IMR-90 (cell line): ENCODE results near the gene CANT1. TPM values are rescaled to one million over a fixed set of nuclear protein-coding genes. Genes with fewer than 3 reads are reported as not detected.

Experiments used
- ATAC-seq: fragments of 200-7000 bp; cut with Tn5 transposase; 2 replicates; pipeline ENCODE4 v1.9.1; 2020; ENCODE audit warnings: low read depth, mild to moderate bottlenecking, moderate library complexity
- BruUV-seq: library from RNA; stranded (reverse); fragments of 400-500 nt; replicated peaks from 2 replicates; lab custom pipeline; 2021; lab: Mats Ljungman, UMichigan
- CTCF ChIA-PET: fragments of 300-600 bp; formaldehyde crosslinking; extraction: SDS; loops from one replicate; lab custom pipeline; 2021; ENCODE audit warnings: antibody characterized with exemption; lab: Yijun Ruan, JAX
- POLR2A ChIA-PET: fragments of 300-600 bp; sonication (Branson Sonifier 250); formaldehyde crosslinking; loops from one replicate; lab custom pipeline; 2022; ENCODE audit warnings: antibody characterized with exemption; ENCODE audit not compliant: unreplicated experiment; lab: Charles Lee
- DNase-seq: peaks from one replicate; pipeline ENCODE4 v3.0.0; 2013
- H2AFZ ChIP-seq: replicated peaks from 2 replicates; pipeline ENCODE3; 2013; ENCODE audit warnings: low read length, mild to moderate bottlenecking; ENCODE audit not compliant: poor library complexity
- H2AK5ac ChIP-seq: 2 replicates; pipeline ENCODE4 v1.6.1; 2013; ENCODE audit warnings: low read depth, low read length, inconsistent platforms
- H2AK9ac ChIP-seq: replicated peaks from 2 replicates; pipeline ENCODE3; 2013; ENCODE audit warnings: mild to moderate bottlenecking, low read depth, low read length, moderate library complexity; ENCODE audit not compliant: poor library complexity
- H2BK120ac ChIP-seq: 2 replicates; pipeline ENCODE4 v1.6.1; 2013; ENCODE audit warnings: low read depth, low read length, inconsistent platforms
- H2BK15ac ChIP-seq: 3 replicates; pipeline ENCODE4 v1.6.1; 2013; ENCODE audit warnings: low read depth, low read length, inconsistent platforms
- H2BK20ac ChIP-seq: 2 replicates; pipeline ENCODE4 v1.6.1; 2013; ENCODE audit warnings: low read depth, mild to moderate bottlenecking, inconsistent platforms, low read length, moderate library complexity
- H2BK5ac ChIP-seq: 2 replicates; pipeline ENCODE4 v1.6.1; 2013; ENCODE audit warnings: mild to moderate bottlenecking, low read depth, low read length, inconsistent platforms; ENCODE audit not compliant: poor library complexity, severe bottlenecking
- H3K14ac ChIP-seq: replicated peaks from 2 replicates; pipeline ENCODE4 v1.6.1; 2013; ENCODE audit warnings: low read depth, low read length, inconsistent platforms
- H3K18ac ChIP-seq: 2 replicates; pipeline ENCODE4 v1.6.1; 2013; ENCODE audit warnings: low read depth, low read length, control low read depth
- H3K23ac ChIP-seq: 2 replicates; pipeline ENCODE4 v1.6.1; 2013; ENCODE audit warnings: low read depth, low read length, inconsistent platforms
- H3K27ac ChIP-seq: 2 replicates; pipeline ENCODE4 v1.5.1; 2013; ENCODE audit warnings: mild to moderate bottlenecking, control low read depth, low read length; ENCODE audit not compliant: insufficient read depth
- H3K27me3 ChIP-seq: 2 replicates; pipeline ENCODE4 v1.6.1; 2013; ENCODE audit warnings: low read length; ENCODE audit not compliant: control insufficient read depth, insufficient read depth
- H3K36me3 ChIP-seq: 2 replicates; pipeline ENCODE4 v1.6.1; 2013; ENCODE audit warnings: low read length, mixed read lengths; ENCODE audit not compliant: control insufficient read depth, insufficient read depth
- H3K4ac ChIP-seq: 2 replicates; pipeline ENCODE4 v1.6.1; 2013; ENCODE audit warnings: low read depth, low read length, inconsistent platforms
- H3K4me1 ChIP-seq: 2 replicates; pipeline ENCODE4 v1.6.1; 2013; ENCODE audit warnings: low read length, mixed read lengths; ENCODE audit not compliant: control insufficient read depth, insufficient read depth
- H3K4me2 ChIP-seq: 2 replicates; pipeline ENCODE4 v1.6.1; 2013; ENCODE audit warnings: low read depth, mild to moderate bottlenecking, control low read depth, low read length, moderate library complexity
- H3K4me3 ChIP-seq: 2 replicates; pipeline ENCODE4 v1.5.1; 2013; ENCODE audit warnings: low read depth, mild to moderate bottlenecking, control low read depth, low read length, moderate library complexity; ENCODE audit not compliant: insufficient read depth
- H3K56ac ChIP-seq: 2 replicates; pipeline ENCODE4 v1.6.1; 2013; ENCODE audit warnings: low read length, inconsistent platforms; ENCODE audit not compliant: insufficient read depth; ENCODE audit errors: extremely low read depth
- H3K79me1 ChIP-seq, 2 experiments: 2 replicates each; pipeline ENCODE4 v1.6.1; 2013; ENCODE audit warnings: low read length in 2 of 2, inconsistent platforms in 1 of 2, low read depth in 1 of 2
- H3K9ac ChIP-seq: 2 replicates; pipeline ENCODE4 v1.6.1; 2013; ENCODE audit warnings: low read depth, low read length, control low read depth
- H3K9me1 ChIP-seq: 2 replicates; pipeline ENCODE4 v1.6.1; 2013; ENCODE audit warnings: low read length, inconsistent platforms; ENCODE audit not compliant: insufficient read depth
- H3K9me3 ChIP-seq: 2 replicates; pipeline ENCODE4 v1.6.1; 2013; ENCODE audit warnings: low read length; ENCODE audit not compliant: control insufficient read depth, insufficient read depth
- H4K20me1 ChIP-seq: 2 replicates; pipeline ENCODE4 v1.6.1; 2013; ENCODE audit warnings: low read length, inconsistent platforms; ENCODE audit not compliant: insufficient read depth
- H4K5ac ChIP-seq: 2 replicates; pipeline ENCODE4 v1.6.1; 2013; ENCODE audit warnings: mild to moderate bottlenecking, low read depth, low read length, control low read depth
- H4K8ac ChIP-seq, 2 experiments: 2 replicates each; pipeline ENCODE4 v1.6.1; 2013; ENCODE audit warnings: low read depth in 2 of 2, low read length in 2 of 2, control low read depth in 1 of 2, inconsistent platforms in 1 of 2
- H4K91ac ChIP-seq: 2 replicates; pipeline ENCODE4 v1.6.1; 2013; ENCODE audit warnings: low read depth, low read length, inconsistent platforms; ENCODE audit not compliant: insufficient read depth
- RAD21 ChIP-seq: IDR thresholded peaks from 2 replicates; pipeline ENCODE4 v1.6.1; 2012; ENCODE audit warnings: low read length, improper control_type of control experiment
- WGBS, 2 experiments: methylation state at CpG; one replicate each; pipeline versions ENCODE4 v1.1.5 to v1.1.7; 2013; ENCODE audit warnings: missing lambda C conversion rate in 2 of 2; ENCODE audit not compliant: insufficient read length in 1 of 2; ENCODE audit errors: extremely low coverage in 2 of 2; 5-methylcytosine and 5-hydroxymethylcytosine counted together
- dilution Hi-C: fragments of 300-500 bp; cut with HindIII; formaldehyde crosslinking; loops from one replicate; pipeline ENCODE4 v1.14.3; 2018; ENCODE audit warnings: low sequenced_read_pairs; ENCODE audit not compliant: unreplicated experiment
- in situ Hi-C: fragments of 300-500 bp; cut with MboI; formaldehyde crosslinking; loops from 3 replicates; pipeline ENCODE4 v1.14.3; 2019; ENCODE audit warnings: low sequenced_read_pairs, inconsistent platforms, mixed read lengths
- intact Hi-C: fragments of 100-400 bp; cut with micrococcal nuclease; formaldehyde crosslinking; loops from 2 replicates; pipeline ENCODE4 v1.10.0; 2022
- polyA plus RNA-seq, 3 experiments: library from polyadenylated mRNA; depleted of rRNA; stranded (reverse); fragments of >200 nt; gene quantifications; 2 replicates each; pipeline ENCODE4 v1.2.3, GENCODE V29; 2012; ENCODE audit warnings: low replicate concordance in 1 of 3
- total RNA-seq: library from RNA; depleted of rRNA; stranded (reverse); fragments of >200 nt; gene quantifications from 2 replicates; pipeline ENCODE4 v1.2.3, GENCODE V29; 2012
- TF ChIP-seq, protein P1 (sequence below): conservative IDR thresholded peaks from 2 replicates; pipeline ENCODE4 v1.5.1; 2012; ENCODE audit warnings: mild to moderate bottlenecking, low read depth, low read length, improper control_type of control experiment

The CANT1 gene
- total and polyA plus RNA-seq, 2 of the 4 experiments (the other 2 are of a cell fraction): 51.8 to 73.4 TPM

DNA sequence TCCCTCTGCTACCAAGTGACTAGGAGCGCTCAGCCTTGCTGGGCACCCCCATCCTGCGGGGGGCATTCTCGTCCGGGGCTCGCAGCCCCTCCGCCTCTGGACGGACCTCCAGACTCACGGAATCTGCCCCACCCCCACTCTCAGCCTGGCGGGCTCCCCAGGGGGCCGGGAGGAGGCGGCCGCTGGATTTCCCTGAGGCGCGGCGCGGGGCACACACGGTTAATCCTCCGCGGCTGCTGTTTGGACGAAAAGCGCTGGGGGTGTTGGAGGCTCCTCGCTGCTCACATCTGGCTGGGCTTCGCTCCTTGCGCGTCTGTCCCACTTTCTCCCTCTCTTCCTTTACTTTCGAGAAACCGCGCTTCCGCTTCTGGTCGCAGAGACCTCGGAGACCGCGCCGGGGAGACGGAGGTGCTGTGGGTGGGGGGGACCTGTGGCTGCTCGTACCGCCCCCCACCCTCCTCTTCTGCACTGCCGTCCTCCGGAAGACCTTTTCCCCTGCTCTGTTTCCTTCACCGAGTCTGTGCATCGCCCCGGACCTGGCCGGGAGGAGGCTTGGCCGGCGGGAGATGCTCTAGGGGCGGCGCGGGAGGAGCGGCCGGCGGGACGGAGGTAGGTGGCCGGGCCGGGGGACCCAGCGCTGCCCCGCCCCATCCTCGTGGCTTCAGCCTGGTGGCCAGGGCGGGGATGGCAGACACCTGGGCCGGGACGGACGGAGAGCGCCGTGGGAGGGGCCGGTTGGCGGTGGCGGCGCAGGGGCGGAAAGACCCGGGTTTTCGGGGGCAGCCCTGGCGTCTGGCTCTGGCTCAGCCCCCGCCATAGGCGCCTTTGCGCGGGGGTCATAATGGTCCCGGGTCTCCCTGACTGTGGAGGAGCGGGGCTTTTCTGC is 14.6 kb upstream of the CANT1 start, which contains the start of gene C1QTNF1:
Gene C1QTNF1 (plus strand): TSS at position 284 of the 886 bp plus-strand sequence. CDS start 19,800 bp downstream, outside the sequence.
- Histone ChIP-seq H2BK20ac (no peak within 1 kb of the TSS), H4K5ac (peak within 1 kb of the TSS; percentile 53; the same call in 1 of the 2 replicates), H3K18ac (peak within 1 kb of the TSS; percentile 47; the same call in 1 of the 2 replicates), H3K4me2 (peak within 1 kb of the TSS; percentile 85), H2AK5ac (peak within 1 kb of the TSS; percentile 46), H3K9me3 (no peaks in the 10 kb centered on the region), H3K9ac (peak within 1 kb of the TSS; percentile 76), H3K9me1 (peaks cover 24% of the 10 kb centered on the region), H2AK9ac (peak within 1 kb of the TSS; percentile 87), H2BK120ac (peak within 1 kb of the TSS; percentile 83), H3K27ac (peak within 1 kb of the TSS; percentile 43; the same call in 1 of the 2 replicates), H3K4me1 (peaks cover 38% of the 10 kb centered on the region), H3K4me3 (peak within 1 kb of the TSS; percentile 85), H4K20me1 (no peaks in the 10 kb centered on the region), H3K27me3 (peaks cover 2% of the 10 kb centered on the region; the same call in 1 of the 2 replicates), H2BK15ac (peak within 1 kb of the TSS; percentile 71; the same call in 2 of the 3 replicates), H3K14ac (peak within 1 kb of the TSS; percentile 36; the same call in 1 of the 2 replicates), H2AFZ (peak within 1 kb of the TSS; percentile 96), H2BK5ac (no peak within 1 kb of the TSS), H4K8ac (peak within 1 kb of the TSS; percentile 58 to 67; a peak in 3 of 4 replicates), H3K4ac (peak within 1 kb of the TSS; percentile 66), H3K79me1 (peaks cover 7 to 31% of the 10 kb centered on the region in 2 experiments; a peak in 2 of 4 replicates), H4K91ac (peak within 1 kb of the TSS; percentile 49), H3K56ac (peak within 1 kb of the TSS; percentile 29; the same call in 1 of the 2 replicates), H3K23ac (peak within 1 kb of the TSS; percentile 66; the same call in 1 of the 2 replicates), H3K36me3 (no peaks in the 10 kb centered on the region)
- no TSS peak for BruUV-seq
- TF ChIP-seq RAD21: no peak
- TF ChIP-seq, protein P1, sequence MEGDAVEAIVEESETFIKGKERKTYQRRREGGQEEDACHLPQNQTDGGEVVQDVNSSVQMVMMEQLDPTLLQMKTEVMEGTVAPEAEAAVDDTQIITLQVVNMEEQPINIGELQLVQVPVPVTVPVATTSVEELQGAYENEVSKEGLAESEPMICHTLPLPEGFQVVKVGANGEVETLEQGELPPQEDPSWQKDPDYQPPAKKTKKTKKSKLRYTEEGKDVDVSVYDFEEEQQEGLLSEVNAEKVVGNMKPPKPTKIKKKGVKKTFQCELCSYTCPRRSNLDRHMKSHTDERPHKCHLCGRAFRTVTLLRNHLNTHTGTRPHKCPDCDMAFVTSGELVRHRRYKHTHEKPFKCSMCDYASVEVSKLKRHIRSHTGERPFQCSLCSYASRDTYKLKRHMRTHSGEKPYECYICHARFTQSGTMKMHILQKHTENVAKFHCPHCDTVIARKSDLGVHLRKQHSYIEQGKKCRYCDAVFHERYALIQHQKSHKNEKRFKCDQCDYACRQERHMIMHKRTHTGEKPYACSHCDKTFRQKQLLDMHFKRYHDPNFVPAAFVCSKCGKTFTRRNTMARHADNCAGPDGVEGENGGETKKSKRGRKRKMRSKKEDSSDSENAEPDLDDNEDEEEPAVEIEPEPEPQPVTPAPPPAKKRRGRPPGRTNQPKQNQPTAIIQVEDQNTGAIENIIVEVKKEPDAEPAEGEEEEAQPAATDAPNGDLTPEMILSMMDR: peak; percentile 28; the same call in 1 of the 2 replicates
- peak; percentile 38 for DNase-seq
- ChIA-PET POLR2A (no interaction called here), CTCF (no interaction called here)
- ATAC-seq: peak; percentile 53
- dilution Hi-C loops: no loop called here
- intact Hi-C loops: no loop called here
- in situ Hi-C loops: loop anchor here (5.0 kb wide), 1 partner anchor 58 kb away; no protein-coding TSS in a partner anchor
- 3% methylated on average over 13 of the region's 77 CpGs; no CpG with 5 or more reads in 1 of the 2 experiments for WGBS, 2 experiments
